ENCODE results near the gene LARP1B.

GRCh38 chr4:128241019-128241418 lies 179.9 kb downstream of the LARP1B start:
- TF ChIP-seq GATA2 (IDR thresholded peaks at IDR 0.05; ENCODE audit: low read depth, low read length) (no peak), GATA3 (IDR thresholded peaks at IDR 0.05; ENCODE audit: low read depth, low read length) (no peak)

Data from SH-SY5Y (cell line).